ENCODE results near the gene RAB36.

DNA sequence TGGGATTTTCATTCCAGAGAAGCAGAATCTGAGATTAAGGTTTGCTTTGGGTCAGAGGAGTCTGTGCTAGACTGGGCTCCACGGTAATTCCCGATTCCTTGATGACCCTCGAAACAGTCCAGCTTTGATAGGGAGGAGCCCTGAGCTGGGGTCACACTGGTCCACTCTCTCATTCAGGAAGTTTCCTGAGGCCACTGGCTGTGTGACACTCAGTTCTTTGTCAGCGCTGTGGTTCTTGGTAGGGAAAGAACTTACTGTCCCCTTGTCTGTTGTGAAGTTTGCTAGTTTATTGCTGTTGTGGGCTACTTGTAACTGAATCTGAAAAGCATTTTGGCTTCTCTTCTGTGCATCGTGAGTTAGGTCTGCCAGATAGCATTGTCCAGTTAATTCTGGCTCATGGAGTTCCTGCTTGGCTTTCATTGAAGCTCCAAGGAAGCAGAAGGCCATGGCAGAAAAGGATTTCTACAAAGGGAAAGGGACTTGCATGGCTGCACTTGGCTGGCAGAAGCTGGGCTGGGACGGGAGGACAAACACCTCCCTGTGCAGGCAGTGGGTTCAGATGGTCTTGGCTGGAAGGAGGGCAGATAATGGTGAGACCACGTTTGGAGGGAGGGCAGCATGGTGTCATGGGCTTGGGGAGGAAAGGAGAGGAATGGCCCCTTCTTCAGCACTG is 58.3 kb downstream of the RAB36 start:
- TF ChIP-seq, protein P1, sequence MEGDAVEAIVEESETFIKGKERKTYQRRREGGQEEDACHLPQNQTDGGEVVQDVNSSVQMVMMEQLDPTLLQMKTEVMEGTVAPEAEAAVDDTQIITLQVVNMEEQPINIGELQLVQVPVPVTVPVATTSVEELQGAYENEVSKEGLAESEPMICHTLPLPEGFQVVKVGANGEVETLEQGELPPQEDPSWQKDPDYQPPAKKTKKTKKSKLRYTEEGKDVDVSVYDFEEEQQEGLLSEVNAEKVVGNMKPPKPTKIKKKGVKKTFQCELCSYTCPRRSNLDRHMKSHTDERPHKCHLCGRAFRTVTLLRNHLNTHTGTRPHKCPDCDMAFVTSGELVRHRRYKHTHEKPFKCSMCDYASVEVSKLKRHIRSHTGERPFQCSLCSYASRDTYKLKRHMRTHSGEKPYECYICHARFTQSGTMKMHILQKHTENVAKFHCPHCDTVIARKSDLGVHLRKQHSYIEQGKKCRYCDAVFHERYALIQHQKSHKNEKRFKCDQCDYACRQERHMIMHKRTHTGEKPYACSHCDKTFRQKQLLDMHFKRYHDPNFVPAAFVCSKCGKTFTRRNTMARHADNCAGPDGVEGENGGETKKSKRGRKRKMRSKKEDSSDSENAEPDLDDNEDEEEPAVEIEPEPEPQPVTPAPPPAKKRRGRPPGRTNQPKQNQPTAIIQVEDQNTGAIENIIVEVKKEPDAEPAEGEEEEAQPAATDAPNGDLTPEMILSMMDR (IDR thresholded peaks at IDR 0.05): no peak
- no peak for TF ChIP-seq POLR2A (IDR thresholded peaks at IDR 0.05)
